Activated naive CD4-positive, alpha-beta T cell treated with anti-CD3 and anti-CD28 coated beads, Interleukin-2, amount 50 U/mL, for 16 hours (primary cell): ENCODE results near the gene ZMIZ1.

Experiments
- DNase-seq: peaks from one replicate; pipeline ENCODE4 v3.0.0-alpha.2; 2020

Gene ZMIZ1

GRCh38 chr10:79178614-79179163 lies 109.9 kb downstream of the ZMIZ1 start:
- no peak for DNase-seq

- no peak for DNase-seq
These were observed 110.6 kb downstream of the ZMIZ1 start for GRCh38 chr10:79179164-79179956.

GRCh38 chr10:79179957-79180309 lies 111.2 kb downstream of the ZMIZ1 start:
- no peak for DNase-seq

- no peak for DNase-seq
These were observed 111.9 kb downstream of the ZMIZ1 start for GRCh38 chr10:79180414-79181221.

- DNase-seq = no peak
These were observed 112.5 kb downstream of the ZMIZ1 start for GRCh38 chr10:79181227-79181626.

- DNase-seq = no peak
These were observed 113.1 kb downstream of the ZMIZ1 start for GRCh38 chr10:79181698-79182521.

- DNase-seq = no peak
These were observed 114.2 kb downstream of the ZMIZ1 start for GRCh38 chr10:79182781-79183467.

GRCh38 chr10:79183468-79183865 lies 114.7 kb downstream of the ZMIZ1 start:
- no peak for DNase-seq

- no peak for DNase-seq
These were observed 115.4 kb downstream of the ZMIZ1 start for GRCh38 chr10:79184145-79184625.

- DNase-seq = no peak
These were observed 115.9 kb downstream of the ZMIZ1 start for GRCh38 chr10:79184657-79185056.

GRCh38 chr10:79185067-79185774 lies 116.5 kb downstream of the ZMIZ1 start:
- DNase-seq = no peak

GRCh38 chr10:79185796-79186374 lies 117.1 kb downstream of the ZMIZ1 start:
- no peak for DNase-seq

- DNase-seq = no peak
These were observed 117.8 kb downstream of the ZMIZ1 start for GRCh38 chr10:79186486-79187120.

GRCh38 chr10:79187121-79187940 lies 118.6 kb downstream of the ZMIZ1 start:
- DNase-seq = no peak

- no peak for DNase-seq
These were observed 119.6 kb downstream of the ZMIZ1 start for GRCh38 chr10:79188154-79188965.

- DNase-seq = no peak
These were observed 120.4 kb downstream of the ZMIZ1 start for GRCh38 chr10:79189181-79189580.

GRCh38 chr10:79189853-79190435 lies 121.2 kb downstream of the ZMIZ1 start:
- no peak for DNase-seq

GRCh38 chr10:79190740-79191261 lies 122.0 kb downstream of the ZMIZ1 start:
- DNase-seq = no peak
